Naive thymus-derived CD4-positive, alpha-beta T cell (primary cell): Measurements from ENCODE around the gene MRGPRX3. TPM values are rescaled to one million over a fixed set of nuclear protein-coding genes. Genes with fewer than 3 reads are reported as not detected.
"Not testable (repeated sequence)": the region's sequence is repeated elsewhere in the genome, so short reads cannot be mapped to it uniquely, and the experiment has no call there.

Experiments
- ATAC-seq: fragments of 150-1000 bp; cut with Tn5 transposase; 2 replicates; pipeline ENCODE4 v1.10.0; 2021; ENCODE audit warnings: mild to moderate bottlenecking, moderate library complexity
- CTCF ChIA-PET: fragments of 350-600 bp; sonication (Branson Sonifier 250); formaldehyde crosslinking; loops from one replicate; lab custom pipeline; 2021; ENCODE audit warnings: antibody characterized with exemption; lab: Charles Lee
- POLR2A ChIA-PET: fragments of 350-600 bp; sonication (Branson Sonifier 250); formaldehyde crosslinking; loops from one replicate; lab custom pipeline; 2021; ENCODE audit warnings: antibody characterized with exemption, inconsistent platforms; lab: Charles Lee
- DNase-seq, 9 donors: peaks; one replicate each; pipeline versions ENCODE4 v3.0.0 to v3.0.0-alpha.2; 2020 to 2022; ENCODE audit warnings: mixed read lengths in 1 of 9
- H3K27ac ChIP-seq: one replicate; pipeline ENCODE4 v1.7.0; 2013; ENCODE audit warnings: mild to moderate bottlenecking, low read depth, low read length, moderate library complexity
- H3K27me3 ChIP-seq, 2 donors: one replicate each; pipeline ENCODE4 v1.7.0; 2013; ENCODE audit warnings: low read length in 2 of 2, mild to moderate bottlenecking in 2 of 2, moderate library complexity in 2 of 2; ENCODE audit not compliant: control insufficient read depth in 2 of 2, insufficient read depth in 2 of 2
- H3K36me3 ChIP-seq, 3 experiments: 1 replicate in 2 of 3; 2 replicates in 1 of 3; pipeline ENCODE4 v1.7.0; 2013; ENCODE audit warnings: low read length in 3 of 3, mild to moderate bottlenecking in 3 of 3, moderate library complexity in 1 of 3; ENCODE audit not compliant: insufficient read depth in 3 of 3, control insufficient read depth in 2 of 3
- H3K4me1 ChIP-seq, 2 donors: one replicate each; pipeline ENCODE4 v1.7.0; 2013; ENCODE audit warnings: low read length in 2 of 2, mild to moderate bottlenecking in 2 of 2, moderate library complexity in 1 of 2; ENCODE audit not compliant: control insufficient read depth in 2 of 2, insufficient read depth in 2 of 2
- H3K4me3 ChIP-seq: 2 replicates; pipeline ENCODE4 v1.7.0; 2013; ENCODE audit warnings: mild to moderate bottlenecking, low read length
- H3K9me3 ChIP-seq, 3 experiments: 1 replicate in 2 of 3; 2 replicates in 1 of 3; pipeline ENCODE4 v1.7.0; 2013; ENCODE audit warnings: low read length in 3 of 3; ENCODE audit not compliant: control insufficient read depth in 2 of 3
- H3K27ac Mint-ChIP-seq, 9 donors: one replicate each; pipeline ENCODE4 v1.8.0; 2020 to 2022; ENCODE audit warnings: mixed read lengths in 9 of 9, mild to moderate bottlenecking in 8 of 9, moderate library complexity in 5 of 9, inconsistent platforms in 2 of 9
- H3K27me3 Mint-ChIP-seq, 5 donors: one replicate each; pipeline ENCODE4 v1.8.0; 2021 to 2022; ENCODE audit warnings: mixed read lengths in 5 of 5, mild to moderate bottlenecking in 1 of 5
- H3K36me3 Mint-ChIP-seq, 5 donors: one replicate each; pipeline ENCODE4 v1.8.0; 2020 to 2022; ENCODE audit warnings: mixed read lengths in 5 of 5, mild to moderate bottlenecking in 3 of 5, inconsistent platforms in 1 of 5
- H3K4me1 Mint-ChIP-seq, 7 donors: one replicate each; pipeline ENCODE4 v1.8.0; 2020 to 2022; ENCODE audit warnings: mixed read lengths in 7 of 7, mild to moderate bottlenecking in 3 of 7, inconsistent platforms in 1 of 7
- H3K4me3 Mint-ChIP-seq, 10 donors: one replicate each; pipeline ENCODE4 v1.8.0; 2020 to 2022; ENCODE audit warnings: mild to moderate bottlenecking in 10 of 10, mixed read lengths in 10 of 10, moderate library complexity in 6 of 10, inconsistent platforms in 2 of 10
- H3K9me3 Mint-ChIP-seq, 11 donors: one replicate each; pipeline ENCODE4 v1.8.0; 2020 to 2022; ENCODE audit warnings: mixed read lengths in 11 of 11, mild to moderate bottlenecking in 4 of 11, inconsistent platforms in 1 of 11, moderate library complexity in 1 of 11
- intact Hi-C, 2 donors: fragments of 100-400 bp; cut with micrococcal nuclease; formaldehyde crosslinking; loops; one replicate each; pipeline ENCODE4 v1.15.1; 2023
- polyA plus RNA-seq, 2 donors: library from polyadenylated mRNA; unstranded; fragments of 300-500 nt; fragmentation: Illumina TruSeq; gene quantifications; one replicate each; pipeline ENCODE4 v1.2.3, GENCODE V29; 2021
- total RNA-seq, 6 experiments: library from RNA in 5 of 6; stranded (reverse) in 5 of 6; gene quantifications; 1 replicate in 5 of 6; 2 replicates in 1 of 6; pipeline ENCODE4 v1.2.3 and lab custom pipeline; 2021 to 2026

Gene MRGPRX3
- total and polyA plus RNA-seq, 7 experiments from 2014 or later: not detected

- no peaks in the 10 kb centered on the region for H3K9me3 ChIP-seq
- H3K27ac ChIP-seq: no peak overlapping the region
- H3K27me3 ChIP-seq: no peaks in the 10 kb centered on the region
- ChIA-PET POLR2A (interaction anchor here (1.2 kb wide), 1 partner anchor 11 kb away, joined by 3 read pairs; no protein-coding TSS in a partner anchor), CTCF (interaction anchor here (0.8 to 2.5 kb wide), 17 partner anchors 10 to 651 kb away, joined by 3 to 19 read pairs (median 4); partner anchors contain the start of gene SAAL1)
- DNase-seq (peak; percentile 37 to 67 (median 63)), ATAC-seq (peak; percentile 92)
- H3K4me1 ChIP-seq: no peaks in the 10 kb centered on the region
- intact Hi-C loops: loop anchor here (1.0 to 10.0 kb wide), 9 partner anchors 87 to 1439 kb away; partner anchors contain the start of gene TSG101 (in 1 of the 2)
- Mint-ChIP-seq H3K4me3 (no peak overlapping the region), H3K36me3 (no peaks in the 10 kb centered on the region), H3K27ac (no peak overlapping the region), H3K4me1 (peaks cover 0 to 5% (median 0%) of the 10 kb centered on the region in 7 donors), H3K27me3 (peaks cover 17 to 40% (median 29%) of the 10 kb centered on the region in 5 donors), H3K9me3 (no peaks in the 10 kb centered on the region)
- H3K4me3 ChIP-seq: no peak overlapping the region
- H3K36me3 ChIP-seq: no peaks in the 10 kb centered on the region
Measured at GRCh38 chr11:18115360-18116127, 16.8 kb upstream of the MRGPRX3 start.

- H3K4me3 Mint-ChIP-seq, H3K9me3 ChIP-seq, H3K4me1 Mint-ChIP-seq, H3K27ac ChIP-seq, H3K36me3 ChIP-seq, H3K27ac Mint-ChIP-seq, H3K4me1 ChIP-seq, H3K27me3 ChIP-seq, DNase-seq, POLR2A ChIA-PET, H3K36me3 Mint-ChIP-seq, ATAC-seq, CTCF ChIA-PET, H3K4me3 ChIP-seq, intact Hi-C loops, H3K9me3 Mint-ChIP-seq: not testable (repeated sequence)
- H3K27me3 Mint-ChIP-seq: peaks cover 9 to 17% (median 11%) of the 10 kb centered on the region in 5 donors
Measured at GRCh38 chr11:18121331-18121828, 11.0 kb upstream of the MRGPRX3 start.

DNA sequence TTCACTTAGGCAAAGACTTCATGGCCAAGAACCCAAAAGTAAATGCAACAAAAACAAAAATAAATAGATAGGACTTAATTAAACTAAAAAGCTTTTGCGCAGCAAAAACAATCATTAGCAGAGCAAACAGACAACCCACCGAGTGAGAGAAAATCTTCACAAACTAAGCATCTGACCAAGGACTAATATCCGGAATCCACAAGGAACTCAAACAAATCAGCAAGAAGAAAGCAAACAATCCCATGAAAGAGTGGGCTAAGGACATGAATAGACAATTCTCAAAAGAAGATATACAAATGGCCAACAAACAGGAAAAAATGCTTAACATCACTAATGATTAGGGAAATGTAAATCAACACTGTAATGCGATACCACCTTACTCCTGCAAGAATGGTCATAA, 1.3 kb upstream of the MRGPRX3 start:
- ATAC-seq, H3K4me3 ChIP-seq, H3K36me3 Mint-ChIP-seq, DNase-seq, H3K27ac Mint-ChIP-seq, H3K9me3 ChIP-seq, H3K27ac ChIP-seq, CTCF ChIA-PET, H3K27me3 ChIP-seq, H3K4me1 ChIP-seq, H3K36me3 ChIP-seq, H3K9me3 Mint-ChIP-seq, intact Hi-C loops, H3K4me3 Mint-ChIP-seq, H3K4me1 Mint-ChIP-seq: not testable (repeated sequence)
- POLR2A ChIA-PET: interaction anchor here (0.6 kb wide), 1 partner anchor 34 kb away, joined by 4 read pairs; no protein-coding TSS in a partner anchor
- peaks cover 33 to 58% (median 47%) of the 10 kb centered on the region in 5 donors for H3K27me3 Mint-ChIP-seq

DNA sequence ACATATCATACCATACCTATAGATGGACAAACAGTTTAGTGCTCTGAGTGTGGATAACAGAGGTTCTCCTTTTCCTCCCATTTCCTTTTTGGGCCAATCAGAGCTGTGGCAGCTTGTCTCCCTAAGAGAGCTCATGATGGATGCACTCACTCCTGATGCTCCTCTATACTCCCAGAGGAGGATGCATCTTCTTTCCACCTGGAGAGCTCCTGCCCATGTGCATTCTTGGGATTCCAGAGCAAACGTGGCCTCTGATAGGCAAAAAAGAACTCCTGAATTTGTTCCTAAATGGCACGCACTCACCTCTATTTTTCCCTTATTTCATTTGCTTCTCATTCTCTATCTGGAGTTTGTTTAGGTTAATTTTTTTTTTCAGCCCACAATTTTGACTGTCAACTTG, 2.9 kb downstream of the MRGPRX3 start:
- no peak overlapping the region for H3K27ac Mint-ChIP-seq
- ChIA-PET CTCF (no interaction called here), POLR2A (no interaction called here)
- H3K27me3 Mint-ChIP-seq: peaks cover 26 to 39% (median 36%) of the 10 kb centered on the region in 5 donors
- intact Hi-C loops: no loop called here
- H3K4me3 Mint-ChIP-seq: no peak overlapping the region
- H3K4me1 ChIP-seq: no peaks in the 10 kb centered on the region
- H3K36me3 ChIP-seq: no peaks in the 10 kb centered on the region
- DNase-seq: no peak
- no peaks in the 10 kb centered on the region for H3K27me3 ChIP-seq
- ATAC-seq: no peak
- no peaks in the 10 kb centered on the region for H3K36me3 Mint-ChIP-seq
- no peak overlapping the region for H3K4me3 ChIP-seq
- no peaks in the 10 kb centered on the region for H3K9me3 ChIP-seq
- H3K9me3 Mint-ChIP-seq: peaks cover 0 to 3% (median 0%) of the 10 kb centered on the region in 11 donors
- H3K4me1 Mint-ChIP-seq: no peaks in the 10 kb centered on the region
- no peak overlapping the region for H3K27ac ChIP-seq

DNA sequence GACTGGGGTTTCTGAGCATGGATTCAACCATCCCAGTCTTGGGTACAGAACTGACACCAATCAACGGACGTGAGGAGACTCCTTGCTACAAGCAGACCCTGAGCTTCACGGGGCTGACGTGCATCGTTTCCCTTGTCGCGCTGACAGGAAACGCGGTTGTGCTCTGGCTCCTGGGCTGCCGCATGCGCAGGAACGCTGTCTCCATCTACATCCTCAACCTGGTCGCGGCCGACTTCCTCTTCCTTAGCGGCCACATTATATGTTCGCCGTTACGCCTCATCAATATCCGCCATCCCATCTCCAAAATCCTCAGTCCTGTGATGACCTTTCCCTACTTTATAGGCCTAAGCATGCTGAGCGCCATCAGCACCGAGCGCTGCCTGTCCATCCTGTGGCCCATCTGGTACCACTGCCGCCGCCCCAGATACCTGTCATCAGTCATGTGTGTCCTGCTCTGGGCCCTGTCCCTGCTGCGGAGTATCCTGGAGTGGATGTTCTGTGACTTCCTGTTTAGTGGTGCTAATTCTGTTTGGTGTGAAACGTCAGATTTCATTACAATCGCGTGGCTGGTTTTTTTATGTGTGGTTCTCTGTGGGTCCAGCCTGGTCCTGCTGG, 4.9 kb downstream of the MRGPRX3 start:
- H3K4me3 Mint-ChIP-seq: no peak overlapping the region
- no peaks in the 10 kb centered on the region for H3K36me3 Mint-ChIP-seq
- Histone ChIP-seq H3K9me3 (no peaks in the 10 kb centered on the region), H3K27ac (no peak overlapping the region), H3K4me1 (no peaks in the 10 kb centered on the region), H3K27me3 (no peaks in the 10 kb centered on the region), H3K4me3 (no peak overlapping the region), H3K36me3 (no peaks in the 10 kb centered on the region)
- intact Hi-C loops: no loop called here
- peaks cover 23 to 49% (median 33%) of the 10 kb centered on the region in 5 donors for H3K27me3 Mint-ChIP-seq
- DNase-seq (no peak), ATAC-seq (no peak)
- POLR2A ChIA-PET: no interaction called here
- H3K9me3 Mint-ChIP-seq: no peaks in the 10 kb centered on the region
- CTCF ChIA-PET: no interaction called here
- H3K27ac Mint-ChIP-seq: no peak overlapping the region
- H3K4me1 Mint-ChIP-seq: no peaks in the 10 kb centered on the region

DNA sequence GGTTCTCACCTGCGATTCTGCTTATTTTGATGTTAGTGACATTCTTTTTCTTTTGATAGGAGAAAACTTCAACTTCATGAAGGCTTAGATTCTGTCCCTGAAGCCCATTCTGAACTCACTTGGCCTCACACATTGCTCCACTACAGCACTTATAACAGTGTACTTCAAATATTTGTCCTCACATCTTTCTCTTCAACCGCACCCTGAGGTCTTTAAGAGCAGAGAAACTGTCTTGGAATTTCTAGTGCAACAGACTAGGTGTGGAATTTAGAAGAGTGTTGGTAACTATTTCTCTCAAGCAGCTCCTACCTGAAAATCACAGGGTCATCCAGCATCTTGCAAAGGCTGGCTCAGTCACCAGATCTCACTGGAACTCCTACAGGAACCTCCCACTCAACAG, 7.8 kb downstream of the MRGPRX3 start:
- H3K27me3 Mint-ChIP-seq: peaks cover 17 to 49% (median 32%) of the 10 kb centered on the region in 5 donors
- Histone ChIP-seq H3K36me3 (no peaks in the 10 kb centered on the region), H3K4me3 (no peak overlapping the region), H3K4me1 (no peaks in the 10 kb centered on the region), H3K27me3 (no peaks in the 10 kb centered on the region), H3K9me3 (no peaks in the 10 kb centered on the region), H3K27ac (no peak overlapping the region)
- POLR2A ChIA-PET: no interaction called here
- H3K4me1 Mint-ChIP-seq: no peaks in the 10 kb centered on the region
- H3K27ac Mint-ChIP-seq: no peak overlapping the region
- peaks cover 0 to 2% (median 0%) of the 10 kb centered on the region in 11 donors for H3K9me3 Mint-ChIP-seq
- no peaks in the 10 kb centered on the region for H3K36me3 Mint-ChIP-seq
- ATAC-seq: no peak
- intact Hi-C loops: no loop called here
- no peak overlapping the region for H3K4me3 Mint-ChIP-seq
- CTCF ChIA-PET: no interaction called here
- no peak for DNase-seq
